ENCODE data around the gene SLC6A17. TPM values are rescaled to one million over a fixed set of nuclear protein-coding genes. Genes with fewer than 3 reads are reported as not detected.

Gene SLC6A17
- total RNA-seq, 2 donors from 2014 or later = 0.07 TPM; not detected in 1

DNA sequence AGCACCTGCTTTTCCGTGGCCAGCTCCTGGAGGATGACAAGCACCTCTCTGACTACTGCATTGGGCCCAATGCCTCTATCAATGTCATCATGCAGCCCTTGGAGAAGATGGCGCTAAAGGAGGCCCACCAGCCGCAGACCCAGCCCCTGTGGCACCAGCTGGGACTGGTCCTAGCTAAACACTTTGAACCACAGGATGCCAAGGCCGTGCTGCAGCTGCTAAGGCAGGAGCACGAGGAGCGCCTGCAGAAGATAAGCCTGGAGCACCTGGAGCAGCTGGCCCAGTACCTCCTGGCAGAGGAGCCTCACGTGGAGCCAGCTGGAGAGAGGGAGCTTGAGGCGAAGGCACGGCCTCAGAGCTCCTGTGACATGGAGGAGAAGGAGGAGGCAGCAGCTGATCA is 37.6 kb upstream of the SLC6A17 start:
- TF ChIP-seq, protein P1, sequence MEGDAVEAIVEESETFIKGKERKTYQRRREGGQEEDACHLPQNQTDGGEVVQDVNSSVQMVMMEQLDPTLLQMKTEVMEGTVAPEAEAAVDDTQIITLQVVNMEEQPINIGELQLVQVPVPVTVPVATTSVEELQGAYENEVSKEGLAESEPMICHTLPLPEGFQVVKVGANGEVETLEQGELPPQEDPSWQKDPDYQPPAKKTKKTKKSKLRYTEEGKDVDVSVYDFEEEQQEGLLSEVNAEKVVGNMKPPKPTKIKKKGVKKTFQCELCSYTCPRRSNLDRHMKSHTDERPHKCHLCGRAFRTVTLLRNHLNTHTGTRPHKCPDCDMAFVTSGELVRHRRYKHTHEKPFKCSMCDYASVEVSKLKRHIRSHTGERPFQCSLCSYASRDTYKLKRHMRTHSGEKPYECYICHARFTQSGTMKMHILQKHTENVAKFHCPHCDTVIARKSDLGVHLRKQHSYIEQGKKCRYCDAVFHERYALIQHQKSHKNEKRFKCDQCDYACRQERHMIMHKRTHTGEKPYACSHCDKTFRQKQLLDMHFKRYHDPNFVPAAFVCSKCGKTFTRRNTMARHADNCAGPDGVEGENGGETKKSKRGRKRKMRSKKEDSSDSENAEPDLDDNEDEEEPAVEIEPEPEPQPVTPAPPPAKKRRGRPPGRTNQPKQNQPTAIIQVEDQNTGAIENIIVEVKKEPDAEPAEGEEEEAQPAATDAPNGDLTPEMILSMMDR (conservative IDR thresholded peaks at IDR 0.05) = no peak
- no peak overlapping the region for H3K27ac Mint-ChIP-seq

DNA sequence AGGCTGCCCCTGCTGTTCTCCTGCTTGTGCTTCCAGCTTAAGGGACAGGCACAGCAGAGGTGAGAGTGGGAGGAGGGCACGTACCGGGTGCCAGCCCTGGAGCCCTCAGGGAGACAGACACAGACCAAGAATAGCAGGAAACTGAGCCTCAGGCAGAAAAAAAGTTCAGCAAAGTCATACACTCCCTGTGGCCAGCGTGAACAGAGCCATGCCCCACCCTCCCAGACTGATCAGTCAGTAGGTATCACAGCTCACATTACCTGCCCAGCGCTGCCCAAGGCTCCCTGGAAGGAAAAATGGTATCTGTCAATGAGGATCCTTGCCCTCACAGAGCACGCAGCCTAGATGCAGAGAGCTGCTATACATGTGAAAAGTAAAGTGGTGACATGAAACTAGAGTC is 36.7 kb upstream of the SLC6A17 start:
- H3K27ac Mint-ChIP-seq = no peak overlapping the region
- H3K27ac ChIP-seq (ENCODE audit: low read depth, low read length) = no peak overlapping the region
- DNase-seq = no peak
- H3K4me1 ChIP-seq (ENCODE audit: control insufficient read depth, insufficient read depth, low read length) = no peaks in the 10 kb centered on the region
- WGBS, 2 experiments (ENCODE audit: insufficient coverage in 1 of 2, insufficient read length in 1 of 2) = 82 to 94% methylated on average over 3 to 5 of the region's 5 CpGs
- no peaks in the 10 kb centered on the region for H3K36me3 Mint-ChIP-seq (ENCODE audit: low read depth)
- no peaks in the 10 kb centered on the region for H3K36me3 ChIP-seq (ENCODE audit: control insufficient read depth, insufficient read depth, low read length)
- TF ChIP-seq, protein P1 (conservative IDR thresholded peaks at IDR 0.05) = no peak
- H3K4me1 Mint-ChIP-seq = no peaks in the 10 kb centered on the region
- H3K27me3 Mint-ChIP-seq (ENCODE audit: insufficient read depth) = peaks cover 39% of the 10 kb centered on the region
- H3K4me3 ChIP-seq (ENCODE audit: low read length) = no peak overlapping the region
- H3K9ac ChIP-seq (ENCODE audit: extremely low read depth, low read length, poor library complexity, severe bottlenecking) = no peak overlapping the region
- H3K4me3 Mint-ChIP-seq = no peak overlapping the region
- H3K9me3 Mint-ChIP-seq = no peaks in the 10 kb centered on the region
- H3K27me3 ChIP-seq (ENCODE audit: control insufficient read depth, insufficient read depth, low read length, poor library complexity, severe bottlenecking) = peaks cover 11% of the 10 kb centered on the region
- H3K9me3 ChIP-seq (ENCODE audit: control insufficient read depth, low read length) = no peaks in the 10 kb centered on the region

More for the DNA sequence above, 37.6 kb upstream of the SLC6A17 start:
- Mint-ChIP-seq H3K36me3 (ENCODE audit: low read depth) (no peaks in the 10 kb centered on the region), H3K4me3 (no peak overlapping the region), H3K4me1 (no peaks in the 10 kb centered on the region), H3K9me3 (no peaks in the 10 kb centered on the region), H3K27me3 (ENCODE audit: insufficient read depth) (peaks cover 40% of the 10 kb centered on the region)
- Histone ChIP-seq H3K27me3 (ENCODE audit: control insufficient read depth, insufficient read depth, low read length, poor library complexity, severe bottlenecking) (peaks cover 15% of the 10 kb centered on the region), H3K4me1 (ENCODE audit: control insufficient read depth, insufficient read depth, low read length) (no peaks in the 10 kb centered on the region), H3K27ac (ENCODE audit: low read depth, low read length) (no peak overlapping the region), H3K36me3 (ENCODE audit: control insufficient read depth, insufficient read depth, low read length) (no peaks in the 10 kb centered on the region), H3K9ac (ENCODE audit: extremely low read depth, low read length, poor library complexity, severe bottlenecking) (no peak overlapping the region), H3K4me3 (ENCODE audit: low read length) (no peak overlapping the region), H3K9me3 (ENCODE audit: control insufficient read depth, low read length) (no peaks in the 10 kb centered on the region)
- 86 to 95% methylated on average over 4 to 9 of the region's 9 CpGs for WGBS, 2 experiments (ENCODE audit: insufficient coverage in 1 of 2, insufficient read length in 1 of 2)
- no peak for DNase-seq

DNA sequence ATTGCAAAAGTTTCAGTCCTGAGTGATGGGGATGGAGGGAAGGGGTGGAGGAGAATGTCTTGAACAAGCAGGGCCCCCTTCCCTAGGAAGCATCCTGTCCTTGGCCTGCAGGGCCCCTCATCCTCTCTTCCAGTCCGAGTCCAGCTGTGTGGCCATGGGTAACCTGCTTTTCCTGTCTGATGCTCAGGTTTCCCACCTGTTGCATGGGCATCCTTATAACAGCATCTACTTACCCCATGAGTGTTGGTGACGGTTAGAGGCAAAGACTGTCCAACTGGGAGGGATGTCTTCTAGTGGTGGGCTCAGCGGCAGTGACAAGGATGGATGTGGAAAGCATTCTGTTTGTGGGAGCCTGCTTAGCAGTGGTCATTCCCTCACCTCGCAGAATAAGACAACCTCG is 36.1 kb upstream of the SLC6A17 start:
- H3K27ac Mint-ChIP-seq = no peak overlapping the region
- Histone ChIP-seq H3K27me3 (ENCODE audit: control insufficient read depth, insufficient read depth, low read length, poor library complexity, severe bottlenecking) (peaks cover 5% of the 10 kb centered on the region), H3K9me3 (ENCODE audit: control insufficient read depth, low read length) (no peaks in the 10 kb centered on the region), H3K4me3 (ENCODE audit: low read length) (no peak overlapping the region), H3K4me1 (ENCODE audit: control insufficient read depth, insufficient read depth, low read length) (no peaks in the 10 kb centered on the region), H3K27ac (ENCODE audit: low read depth, low read length) (no peak overlapping the region), H3K36me3 (ENCODE audit: control insufficient read depth, insufficient read depth, low read length) (no peaks in the 10 kb centered on the region), H3K9ac (ENCODE audit: extremely low read depth, low read length, poor library complexity, severe bottlenecking) (no peak overlapping the region)
- no peaks in the 10 kb centered on the region for H3K4me1 Mint-ChIP-seq
- H3K27me3 Mint-ChIP-seq (ENCODE audit: insufficient read depth) = peaks cover 36% of the 10 kb centered on the region
- no peak for DNase-seq
- H3K4me3 Mint-ChIP-seq = no peak overlapping the region
- WGBS, 2 experiments (ENCODE audit: insufficient coverage in 1 of 2, insufficient read length in 1 of 2) = 87 to 97% methylated on average over 4 to 5 of the region's 5 CpGs
- no peaks in the 10 kb centered on the region for H3K36me3 Mint-ChIP-seq (ENCODE audit: low read depth)
- TF ChIP-seq, protein P1 (conservative IDR thresholded peaks at IDR 0.05) = no peak
- H3K9me3 Mint-ChIP-seq = no peaks in the 10 kb centered on the region

Measured in endodermal cell (in vitro differentiated cells).